ENCODE data around the gene MYADML2.

GRCh38 chr17:81987161-81987770 lies 40.2 kb upstream of the MYADML2 start:
- no peak for TF ChIP-seq CTCF (IDR thresholded peaks at IDR 0.05)
- no peak for TF ChIP-seq EZH2 (IDR thresholded peaks at IDR 0.05)

Measured in neural progenitor cell (in vitro differentiated cells).